ENCODE measurements around the gene CTR9.
A peak's percentile ranks its signal among the peaks of the same experiment; 100 is the strongest.

CTR9 gene

GRCh38 chr11:10728789-10729472 lies 22.1 kb upstream of the CTR9 start:
- TF ChIP-seq FOXP2 (optimal IDR thresholded peaks at IDR 0.05; ENCODE audit: borderline replicate concordance, extremely low read depth, extremely low read length, insufficient read depth): no peak
- no peak for TF ChIP-seq POLR2AphosphoS5 (IDR thresholded peaks at IDR 0.05; ENCODE audit: low read depth, low read length)
- TF ChIP-seq TAF1 (IDR thresholded peaks at IDR 0.05; ENCODE audit: borderline replicate concordance, insufficient read depth, low read length): no peak
- no peak for TF ChIP-seq SIN3A (IDR thresholded peaks at IDR 0.05; ENCODE audit: borderline replicate concordance, insufficient read depth, low read length)
- no peak for TF ChIP-seq REST (IDR thresholded peaks at IDR 0.05; ENCODE audit: insufficient read depth in 1 of 2, low read depth in 2 of 2, low read length in 2 of 2)

DNA sequence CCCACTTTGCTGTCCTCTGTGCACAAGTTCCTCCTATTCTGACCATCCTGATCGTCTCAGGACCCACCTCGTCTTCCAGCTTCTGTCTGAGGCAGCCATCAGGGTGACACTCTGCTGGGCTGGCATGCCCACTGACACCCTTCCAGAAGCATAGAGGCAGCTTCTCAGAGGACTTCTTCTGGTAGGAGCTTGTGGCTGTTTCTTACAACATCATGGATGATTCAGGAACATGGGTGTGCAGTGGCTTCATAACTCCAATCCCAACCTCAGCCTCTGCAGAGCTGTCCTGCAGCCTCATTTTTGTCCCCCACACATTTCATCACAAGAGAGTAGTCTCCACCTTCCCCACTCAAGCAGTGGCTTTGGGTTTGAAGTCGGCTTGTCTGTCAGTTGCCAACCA lies 20.9 kb upstream of the CTR9 start:
- no peak for TF ChIP-seq SIN3A (IDR thresholded peaks at IDR 0.05; ENCODE audit: borderline replicate concordance, insufficient read depth, low read length)
- no peak for TF ChIP-seq FOXP2 (optimal IDR thresholded peaks at IDR 0.05; ENCODE audit: borderline replicate concordance, extremely low read depth, extremely low read length, insufficient read depth)

GRCh38 chr11:10731064-10731680 lies 19.9 kb upstream of the CTR9 start:
- TF ChIP-seq REST (IDR thresholded peaks at IDR 0.05; ENCODE audit: insufficient read depth in 1 of 2, low read depth in 2 of 2, low read length in 2 of 2) (no peak), FOXP2 (optimal IDR thresholded peaks at IDR 0.05; ENCODE audit: borderline replicate concordance, extremely low read depth, extremely low read length, insufficient read depth) (no peak), SIN3A (IDR thresholded peaks at IDR 0.05; ENCODE audit: borderline replicate concordance, insufficient read depth, low read length) (no peak), POLR2AphosphoS5 (IDR thresholded peaks at IDR 0.05; ENCODE audit: low read depth, low read length) (no peak), TAF1 (IDR thresholded peaks at IDR 0.05; ENCODE audit: borderline replicate concordance, insufficient read depth, low read length) (no peak)

DNA sequence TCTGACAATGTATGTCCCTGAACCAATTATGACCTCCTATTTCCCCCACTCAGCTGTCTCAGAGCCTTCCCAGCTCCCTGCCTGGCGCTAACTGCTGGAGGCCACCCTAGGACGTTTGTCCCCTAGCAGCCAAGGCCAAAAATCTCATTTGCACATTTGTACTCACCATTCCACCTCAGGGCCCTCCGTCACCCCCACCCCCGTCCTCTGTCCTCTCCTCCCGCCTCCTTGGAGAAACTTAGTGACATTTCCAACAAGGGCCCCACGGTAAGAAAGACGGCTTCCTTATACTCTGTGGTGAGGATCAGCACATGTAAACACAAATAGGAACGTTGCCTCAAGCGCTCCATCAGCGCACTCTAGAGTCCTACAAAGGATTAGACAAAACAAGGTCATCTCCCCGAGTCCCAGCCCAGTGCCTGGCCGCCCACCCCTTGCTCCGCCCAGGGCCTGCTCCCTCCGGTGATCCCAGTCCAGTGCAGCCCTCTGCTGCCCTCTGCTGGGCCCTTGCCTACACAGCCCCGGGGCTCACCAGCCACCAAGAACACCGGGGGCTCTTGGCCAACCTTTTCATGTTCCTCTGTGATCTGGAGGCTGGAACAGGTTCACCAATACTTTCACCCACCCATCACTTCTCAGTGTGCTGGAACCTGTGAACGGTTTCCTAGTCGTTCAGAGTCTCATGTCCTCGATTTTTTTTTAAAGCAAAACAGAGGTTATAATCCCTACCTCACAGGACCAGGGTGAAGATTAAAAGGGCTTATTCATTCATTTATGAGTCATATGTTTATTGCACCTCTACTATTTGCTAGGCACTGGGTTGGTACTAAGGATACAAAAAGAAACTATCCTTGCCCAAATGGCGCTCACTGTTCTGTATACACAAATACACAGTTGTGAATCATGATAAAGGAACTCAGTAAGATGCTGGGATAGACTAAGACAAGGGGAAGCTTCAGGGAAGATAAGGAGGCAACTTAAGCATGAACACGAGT lies 15.3 kb upstream of the CTR9 start:
- TF ChIP-seq REST (IDR thresholded peaks at IDR 0.05; ENCODE audit: insufficient read depth in 1 of 2, low read depth in 2 of 2, low read length in 2 of 2) (no peak), POLR2AphosphoS5 (IDR thresholded peaks at IDR 0.05; ENCODE audit: low read depth, low read length) (no peak), TAF1 (IDR thresholded peaks at IDR 0.05; ENCODE audit: borderline replicate concordance, insufficient read depth, low read length) (no peak), FOXP2 (optimal IDR thresholded peaks at IDR 0.05; ENCODE audit: borderline replicate concordance, extremely low read depth, extremely low read length, insufficient read depth) (peak; percentile 96), SIN3A (IDR thresholded peaks at IDR 0.05; ENCODE audit: borderline replicate concordance, insufficient read depth, low read length) (no peak)

- TF ChIP-seq TAF1 (IDR thresholded peaks at IDR 0.05; ENCODE audit: borderline replicate concordance, insufficient read depth, low read length): no peak
- no peak for TF ChIP-seq SIN3A (IDR thresholded peaks at IDR 0.05; ENCODE audit: borderline replicate concordance, insufficient read depth, low read length)
- no peak for TF ChIP-seq FOXP2 (optimal IDR thresholded peaks at IDR 0.05; ENCODE audit: borderline replicate concordance, extremely low read depth, extremely low read length, insufficient read depth)
- TF ChIP-seq POLR2AphosphoS5 (IDR thresholded peaks at IDR 0.05; ENCODE audit: low read depth, low read length): no peak
- no peak for TF ChIP-seq REST (IDR thresholded peaks at IDR 0.05; ENCODE audit: insufficient read depth in 1 of 2, low read depth in 2 of 2, low read length in 2 of 2)
Measured at GRCh38 chr11:10742460-10743208, 8.4 kb upstream of the CTR9 start.
